Measurements from ENCODE around the gene NPEPL1.
"Not testable (repeated sequence)": the region's sequence is repeated elsewhere in the genome, so short reads cannot be mapped to it uniquely, and the experiment has no call there.

NPEPL1 gene

GRCh38 chr20:58715801-58716475 is 23.3 kb downstream of the NPEPL1 start:
- no peak for FAIRE-seq

GRCh38 chr20:58716476-58717277 is 24.1 kb downstream of the NPEPL1 start:
- no peak for FAIRE-seq

GRCh38 chr20:58717278-58718091 is 24.9 kb downstream of the NPEPL1 start:
- FAIRE-seq: no peak

- no peak for FAIRE-seq
Observed at GRCh38 chr20:58718121-58718563, 25.5 kb downstream of the NPEPL1 start.

- FAIRE-seq: no peak
Observed at GRCh38 chr20:58718729-58719128, 26.1 kb downstream of the NPEPL1 start.

GRCh38 chr20:58719258-58719657 is 26.7 kb downstream of the NPEPL1 start:
- FAIRE-seq: no peak

GRCh38 chr20:58719971-58720371 is 27.4 kb downstream of the NPEPL1 start:
- FAIRE-seq: no peak

- no peak for FAIRE-seq
Observed at GRCh38 chr20:58720890-58721289, 28.3 kb downstream of the NPEPL1 start.

GRCh38 chr20:58721951-58722778 is 29.6 kb downstream of the NPEPL1 start:
- FAIRE-seq: no peak

GRCh38 chr20:58722877-58723627 is 30.5 kb downstream of the NPEPL1 start:
- FAIRE-seq: no peak

GRCh38 chr20:58723628-58723984 is 31.0 kb downstream of the NPEPL1 start:
- FAIRE-seq: no peak

- FAIRE-seq: not testable (repeated sequence)
Observed at GRCh38 chr20:58726156-58726555, 33.6 kb downstream of the NPEPL1 start.

- FAIRE-seq: no peak
Observed at GRCh38 chr20:58731192-58731591, 38.6 kb downstream of the NPEPL1 start.

- no peak for FAIRE-seq
Observed at GRCh38 chr20:58737198-58737597, 44.6 kb downstream of the NPEPL1 start.

- no peak for FAIRE-seq
Observed at GRCh38 chr20:58740356-58741308, 48.0 kb downstream of the NPEPL1 start.

- FAIRE-seq: no peak
Observed at GRCh38 chr20:58741384-58741783, 48.8 kb downstream of the NPEPL1 start.

- FAIRE-seq: no peak
Observed at GRCh38 chr20:58742668-58743566, 50.3 kb downstream of the NPEPL1 start.

GRCh38 chr20:58743929-58744534 is 51.4 kb downstream of the NPEPL1 start:
- FAIRE-seq: no peak

- FAIRE-seq: no peak
Observed at GRCh38 chr20:58744836-58745235, 52.2 kb downstream of the NPEPL1 start.

All from islet of Langerhans (tissue), 1 donor.